Kidney (tissue), 14 donors: ENCODE results near the gene C2orf92. TPM values are rescaled to one million over a fixed set of nuclear protein-coding genes. Genes with fewer than 3 reads are reported as not detected.
A peak's percentile ranks its signal among the peaks of the same experiment; 100 is the strongest.

Source experiments
- DNase-seq, 5 donors: peaks; one replicate each; pipeline ENCODE4 v3.0.0-alpha.2; 2013 to 2020
- FAIRE-seq: peaks from 2 replicates; lab custom pipeline; 2012; peaks lifted over from hg19 to GRCh38; lab: Jason Lieb, UNC
- H3K27ac ChIP-seq, 2 donors: one replicate each; pipeline ENCODE4 v1.7.0; 2013; ENCODE audit warnings: low read depth in 2 of 2, low read length in 2 of 2, inconsistent platforms in 1 of 2
- H3K27me3 ChIP-seq: one replicate; pipeline ENCODE4 v1.7.1; 2013; ENCODE audit warnings: low read length, inconsistent platforms; ENCODE audit not compliant: control insufficient read depth, insufficient read depth
- H3K36me3 ChIP-seq, 3 donors: one replicate each; pipeline versions ENCODE4 v1.7.0 to v1.7.1; 2013; ENCODE audit warnings: low read length in 3 of 3, control low read depth in 1 of 3, inconsistent platforms in 1 of 3; ENCODE audit not compliant: insufficient read depth in 3 of 3, control insufficient read depth in 2 of 3
- H3K4me1 ChIP-seq, 3 donors: one replicate each; pipeline versions ENCODE4 v1.7.0 to v1.7.1; 2013; ENCODE audit warnings: low read length in 3 of 3, inconsistent platforms in 1 of 3, low read depth in 1 of 3; ENCODE audit not compliant: control insufficient read depth in 2 of 3, insufficient read depth in 2 of 3
- H3K4me3 ChIP-seq, 3 donors: one replicate each; pipeline versions ENCODE4 v1.7.0 to v1.8.1; 2013; ENCODE audit warnings: low read length in 3 of 3, control low read depth in 1 of 3, inconsistent platforms in 1 of 3
- H3K9ac ChIP-seq, 3 donors: one replicate each; pipeline versions ENCODE4 v1.7.0 to v1.7.1; 2013; ENCODE audit warnings: low read length in 3 of 3, control low read depth in 1 of 3, inconsistent platforms in 1 of 3
- H3K9me3 ChIP-seq, 3 donors: one replicate each; pipeline versions ENCODE4 v1.7.0 to v1.7.1; 2013; ENCODE audit warnings: low read length in 3 of 3, control low read depth in 1 of 3, inconsistent platforms in 1 of 3; ENCODE audit not compliant: control insufficient read depth in 2 of 3, insufficient read depth in 1 of 3
- intact Hi-C: fragments of 100-400 bp; cut with DNase I; formaldehyde crosslinking; loops from one replicate; pipeline ENCODE4 v1.11.1; 2022
- polyA plus RNA-seq: library from polyadenylated mRNA; stranded (reverse); fragments of 350-450 nt; fragmentation: Illumina TruSeq; extraction: RNeasy Lipid Tissue Mini Kit (QIAGEN cat#74804); gene quantifications from one replicate; pipeline ENCODE4 v1.2.3, GENCODE V29; 2014; ENCODE audit warnings: low read depth, low replicate concordance; ENCODE audit not compliant: insufficient read depth
- total RNA-seq: library from RNA; stranded (reverse); fragmentation: NEBNext Ultra II Directional; extraction: Animal tissue kit (Norgen Biotek cat#: 25700); gene quantifications from one replicate; pipeline ENCODE4 v1.2.1, GENCODE V29; 2021
- TF ChIP-seq, protein P1 (sequence below): IDR thresholded peaks from 3 replicates; pipeline ENCODE4 v1.5.1; 2012; ENCODE audit warnings: mild to moderate bottlenecking, moderate library complexity, borderline replicate concordance; ENCODE audit not compliant: insufficient read depth; ENCODE audit errors: extremely low read depth
- donor health status: control.
- donor health status: control.
- donor health status: control.
- donor health status: control.
- donor health status: control.
- donor health status: DM: yes; HTN: yes; CAD: no.
- donor health status: Normal renal cell carcinoma (clear cell type).

Gene C2orf92
- total and polyA plus RNA-seq, 2 donors from 2014 or later = 3.3 to 7.3 TPM

DNA sequence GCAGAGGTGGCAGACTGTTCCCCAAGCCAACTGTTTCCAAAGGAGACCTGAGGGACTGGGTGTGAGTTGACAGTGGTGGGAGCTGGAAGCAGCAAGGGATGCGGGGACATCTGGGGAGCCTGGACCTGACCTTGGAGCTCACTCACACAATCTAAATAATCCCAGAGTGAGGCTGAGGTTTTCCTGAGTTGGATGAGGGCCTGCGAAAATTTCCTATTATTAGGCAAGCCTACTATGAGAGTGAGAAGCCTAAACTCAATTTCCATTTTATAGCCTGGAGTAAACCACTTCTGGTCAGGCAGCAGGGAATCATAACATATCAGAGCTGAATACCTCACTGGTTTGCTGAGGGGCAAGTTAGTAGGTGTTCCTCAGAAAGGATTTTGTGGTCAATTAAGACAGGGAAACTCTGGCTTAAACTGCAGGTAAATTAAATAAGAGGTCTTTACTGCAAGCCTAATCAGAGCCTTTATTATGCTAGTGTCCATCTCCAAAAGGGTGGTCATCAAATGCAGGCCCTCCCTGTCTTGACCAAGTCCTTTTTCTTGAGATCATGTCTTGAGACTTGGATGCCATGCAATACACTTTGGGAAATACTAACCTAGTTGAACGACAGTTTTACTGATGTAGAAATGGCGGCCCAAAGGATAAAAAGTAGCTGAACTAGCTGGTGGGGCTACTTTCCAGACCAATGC lies 25.3 kb upstream of the C2orf92 start:
- H3K27ac ChIP-seq = no peak overlapping the region
- TF ChIP-seq, protein P1, sequence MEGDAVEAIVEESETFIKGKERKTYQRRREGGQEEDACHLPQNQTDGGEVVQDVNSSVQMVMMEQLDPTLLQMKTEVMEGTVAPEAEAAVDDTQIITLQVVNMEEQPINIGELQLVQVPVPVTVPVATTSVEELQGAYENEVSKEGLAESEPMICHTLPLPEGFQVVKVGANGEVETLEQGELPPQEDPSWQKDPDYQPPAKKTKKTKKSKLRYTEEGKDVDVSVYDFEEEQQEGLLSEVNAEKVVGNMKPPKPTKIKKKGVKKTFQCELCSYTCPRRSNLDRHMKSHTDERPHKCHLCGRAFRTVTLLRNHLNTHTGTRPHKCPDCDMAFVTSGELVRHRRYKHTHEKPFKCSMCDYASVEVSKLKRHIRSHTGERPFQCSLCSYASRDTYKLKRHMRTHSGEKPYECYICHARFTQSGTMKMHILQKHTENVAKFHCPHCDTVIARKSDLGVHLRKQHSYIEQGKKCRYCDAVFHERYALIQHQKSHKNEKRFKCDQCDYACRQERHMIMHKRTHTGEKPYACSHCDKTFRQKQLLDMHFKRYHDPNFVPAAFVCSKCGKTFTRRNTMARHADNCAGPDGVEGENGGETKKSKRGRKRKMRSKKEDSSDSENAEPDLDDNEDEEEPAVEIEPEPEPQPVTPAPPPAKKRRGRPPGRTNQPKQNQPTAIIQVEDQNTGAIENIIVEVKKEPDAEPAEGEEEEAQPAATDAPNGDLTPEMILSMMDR = no peak

GRCh38 chr2:97645112-97645694 lies 24.3 kb upstream of the C2orf92 start:
- Histone ChIP-seq H3K9ac (peak overlapping the region; percentile 50 to 84 (median 68)), H3K4me3 (peak overlapping the region; percentile 82 to 99 (median 83)), H3K36me3 (peaks cover 9 to 20% (median 16%) of the 10 kb centered on the region in 3 donors), H3K9me3 (no peaks in the 10 kb centered on the region), H3K27ac (peak overlapping the region; percentile 90 to 95), H3K27me3 (no peaks in the 10 kb centered on the region), H3K4me1 (peaks cover 0 to 8% (median 7%) of the 10 kb centered on the region in 3 donors)
- TF ChIP-seq, protein P1 = no peak
- peak in 2 of 5 donors; percentile 61 to 87 for DNase-seq
- intact Hi-C loops = no loop called here
- FAIRE-seq = no peak

More for the DNA sequence above, 25.3 kb upstream of the C2orf92 start:
- Histone ChIP-seq H3K4me3 (no peak overlapping the region), H3K27me3 (no peaks in the 10 kb centered on the region), H3K9ac (no peak overlapping the region), H3K9me3 (no peaks in the 10 kb centered on the region), H3K36me3 (peaks cover 9 to 19% (median 14%) of the 10 kb centered on the region in 3 donors), H3K4me1 (peaks cover 0 to 8% (median 7%) of the 10 kb centered on the region in 3 donors)
- FAIRE-seq (no peak), DNase-seq (no peak)
- intact Hi-C loops = no loop called here

GRCh38 chr2:97645695-97646629 lies 23.6 kb upstream of the C2orf92 start, which contains the start of gene COX5B:
Gene COX5B, plus strand, starts transcription at chr2:97646062. Its CDS starts 25 bp downstream, at chr2:97646087.
- TF ChIP-seq, protein P1 = no peak
- H3K27me3 ChIP-seq = no peaks in the 10 kb centered on the region
- intact Hi-C loops = no loop called here
- peak within 1 kb of the TSS; percentile 68 to 98 (median 96) for H3K9ac ChIP-seq
- H3K27ac ChIP-seq = peak within 1 kb of the TSS; percentile 95
- peak within 1 kb of the TSS; percentile 82 to 99 (median 89) for H3K4me3 ChIP-seq
- DNase-seq = peak; percentile 99 to 100 (median 99)
- no peaks in the 10 kb centered on the region for H3K9me3 ChIP-seq
- peaks cover 0 to 8% (median 7%) of the 10 kb centered on the region in 3 donors for H3K4me1 ChIP-seq
- H3K36me3 ChIP-seq = peaks cover 9 to 20% (median 16%) of the 10 kb centered on the region in 3 donors
- FAIRE-seq = peak; percentile 53
